Stimulated activated CD4-positive, alpha-beta T cell treated with anti-CD3 and anti-CD28 coated beads, Interleukin-2, amount 100 ng/mL, for 4 hours (primary cell): ENCODE data around the gene KLK6.

Source experiments
- DNase-seq: peaks from one replicate; pipeline ENCODE4 v3.0.0-alpha.2; 2020; ENCODE audit warnings: low read depth

The KLK6 gene

DNA sequence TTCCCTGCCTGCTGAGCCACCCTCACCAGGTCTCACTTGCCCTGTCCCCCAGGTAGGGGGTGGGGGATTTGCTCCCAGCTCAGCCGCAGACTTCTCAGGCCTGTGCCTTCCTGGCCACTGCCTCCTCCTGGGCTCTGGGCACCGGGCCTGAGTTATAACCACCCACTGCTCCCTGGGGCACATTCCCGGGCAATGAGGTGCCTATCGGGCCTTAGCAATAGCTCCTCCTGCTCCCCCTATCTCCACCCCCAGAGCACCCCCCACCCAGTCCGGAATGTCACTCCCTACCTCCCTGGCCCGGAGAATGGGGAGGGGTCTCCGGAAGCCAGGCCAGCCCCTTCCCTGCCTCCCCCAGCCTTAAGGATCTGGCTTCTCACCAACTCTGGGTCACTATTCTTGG, 16.5 kb downstream of the KLK6 start, which contains the start of gene KLK5:
KLK5 (minus strand) TSS at position 129 of the 400 bp plus-strand sequence. CDS start 381 bp downstream, outside the sequence.
- no peak for DNase-seq

DNA sequence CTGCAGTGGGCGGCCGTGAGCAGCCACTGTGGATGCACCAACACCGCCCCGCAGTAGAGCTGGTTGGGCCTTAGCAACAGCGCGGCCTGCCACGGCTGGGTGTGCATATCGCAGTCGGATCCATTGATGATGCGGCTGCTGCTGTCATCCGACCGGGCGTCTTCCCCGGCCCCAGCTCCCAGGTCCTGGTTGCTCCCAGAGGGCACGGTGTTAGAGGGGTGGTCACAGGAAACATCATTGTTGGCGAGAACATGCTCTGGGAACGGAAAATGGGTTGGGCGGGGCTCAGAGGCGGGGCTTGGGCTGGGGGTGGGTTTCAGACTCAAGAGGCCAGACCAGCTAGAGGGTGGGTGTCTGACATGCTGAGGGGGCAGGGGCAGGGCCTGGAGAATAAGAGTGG, 19.5 kb downstream of the KLK6 start:
- DNase-seq, result no peak

DNA sequence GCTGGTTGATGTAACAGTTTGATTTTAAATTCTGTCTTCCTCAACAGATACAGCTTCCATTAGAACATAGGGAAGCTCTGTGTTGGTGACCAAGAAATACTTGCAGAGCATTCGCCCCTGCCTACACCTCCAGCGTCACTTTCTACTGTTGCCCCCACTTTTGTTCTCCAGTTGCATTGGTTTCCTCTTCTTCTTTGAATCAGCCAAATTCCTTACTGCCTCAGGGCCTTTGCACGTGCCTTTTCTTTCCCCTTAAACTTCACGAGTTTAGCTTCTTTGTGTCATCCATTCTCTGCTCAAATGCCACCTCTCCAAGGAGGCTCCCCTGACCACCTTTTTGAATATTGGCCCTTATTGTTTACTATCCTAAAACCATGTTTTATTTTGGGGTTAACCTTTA, 22.3 kb downstream of the KLK6 start:
- DNase-seq, result no peak

DNA sequence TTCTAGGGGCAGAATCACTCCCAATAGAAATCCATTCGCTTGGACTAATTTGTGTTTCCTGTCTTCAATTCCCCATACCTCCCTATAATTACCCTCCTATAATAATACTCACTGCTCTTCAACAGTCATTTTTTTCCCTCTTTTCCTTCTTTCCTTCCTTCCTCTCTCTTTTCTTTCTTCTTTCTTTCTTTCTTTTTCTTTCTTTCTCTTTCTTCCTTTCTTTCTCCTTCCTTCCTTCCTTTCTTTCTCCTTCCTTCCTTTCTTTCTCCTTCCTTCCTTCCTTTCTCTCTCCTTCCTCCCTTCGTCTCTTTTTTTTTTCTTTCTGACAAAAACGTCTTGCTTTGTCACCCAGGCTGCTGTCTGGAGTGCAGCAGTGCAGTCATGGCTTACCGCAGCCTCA, 24.6 kb downstream of the KLK6 start:
- DNase-seq, result no peak

DNA sequence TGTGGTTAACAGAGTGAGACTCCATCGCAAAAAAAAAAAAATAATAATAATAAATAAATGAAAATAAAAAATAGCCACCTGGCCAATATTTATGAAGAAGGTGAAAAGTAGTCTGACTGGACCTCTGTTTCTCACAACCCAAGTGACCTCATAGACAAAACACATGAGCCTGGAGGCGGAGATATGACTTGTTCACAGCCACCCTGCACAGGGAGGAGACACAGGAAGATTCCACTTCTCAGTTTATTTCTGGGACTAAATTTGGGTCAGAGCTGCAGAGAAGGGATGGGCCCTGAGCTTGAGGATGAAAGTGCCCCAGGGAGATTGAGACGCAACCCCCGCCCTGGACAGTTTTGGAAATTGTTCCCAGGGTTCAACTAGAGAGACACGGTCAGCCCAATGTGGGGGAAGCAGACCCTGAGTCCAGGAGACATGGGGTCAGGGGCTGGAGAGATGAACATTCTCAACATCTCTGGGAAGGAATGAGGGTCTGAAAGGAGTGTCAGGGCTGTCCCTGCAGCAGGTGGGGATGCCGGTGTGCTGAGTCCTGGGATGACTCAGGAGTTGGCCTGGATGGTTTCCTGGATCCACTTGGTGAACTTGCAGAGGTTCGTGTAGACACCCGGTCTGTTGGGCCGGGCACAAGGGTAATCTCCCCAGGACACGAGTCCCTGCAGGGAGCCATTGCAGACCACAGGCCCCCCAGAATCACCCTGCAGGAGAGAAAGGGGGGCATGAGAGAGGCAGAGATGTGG, 26.1 kb downstream of the KLK6 start:
- DNase-seq, result no peak

DNA sequence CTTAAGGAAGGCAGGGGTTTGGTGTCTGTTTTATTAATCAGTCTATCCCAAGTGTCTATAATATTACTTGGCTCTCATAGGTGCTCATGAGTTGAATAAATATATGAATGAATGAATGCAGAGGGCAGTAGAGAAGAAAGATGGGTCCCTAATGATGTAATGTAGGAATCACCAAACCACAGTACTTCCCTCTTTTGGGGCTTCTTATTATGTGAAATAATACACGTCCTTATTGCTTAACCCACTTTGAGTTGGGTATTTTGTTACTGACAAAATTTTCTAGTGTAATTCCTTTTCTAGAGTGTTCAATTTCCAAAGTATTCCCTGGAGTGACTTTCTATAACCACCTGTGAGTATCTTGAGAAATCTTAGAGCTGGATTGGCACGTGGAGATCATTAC, 29.8 kb downstream of the KLK6 start:
- no peak for DNase-seq

DNA sequence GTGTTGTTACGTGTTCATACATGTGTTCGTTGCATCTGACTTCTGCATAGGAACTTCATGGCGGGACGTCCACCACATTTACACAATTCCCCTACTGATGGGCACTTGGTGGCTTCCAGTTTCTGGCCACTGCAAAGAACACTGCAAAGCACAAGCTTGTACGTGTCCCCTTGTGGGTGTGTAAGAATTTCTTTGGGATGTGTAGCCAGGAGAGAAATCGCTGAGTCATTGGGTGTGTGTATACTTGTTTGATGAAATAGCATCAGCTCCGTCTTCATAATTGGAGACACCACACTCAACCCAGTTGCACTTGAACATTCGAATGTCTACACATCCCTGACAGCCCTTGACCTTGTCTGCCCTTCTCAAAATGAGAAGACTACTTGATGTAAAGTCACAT, 35.8 kb downstream of the KLK6 start:
- DNase-seq, result no peak

DNA sequence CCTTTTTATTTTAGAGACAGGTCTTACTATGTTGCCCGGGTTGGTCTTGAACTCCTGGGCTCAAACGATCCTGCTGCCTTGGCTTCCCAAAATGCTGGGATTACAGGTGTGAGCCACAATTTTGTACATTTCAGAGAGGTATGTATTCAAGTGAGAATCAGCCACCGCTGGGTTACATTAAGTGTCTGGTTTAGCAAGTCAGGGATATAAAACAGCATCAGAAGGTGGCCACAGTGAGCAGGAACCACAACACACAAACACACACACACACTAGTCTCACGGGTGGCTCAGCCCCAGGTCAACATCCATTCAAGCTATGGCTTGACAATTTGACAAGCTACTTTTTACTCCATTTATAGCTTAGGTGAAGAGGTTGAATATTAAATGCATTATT, 36.7 kb downstream of the KLK6 start:
- DNase-seq, result no peak

DNA sequence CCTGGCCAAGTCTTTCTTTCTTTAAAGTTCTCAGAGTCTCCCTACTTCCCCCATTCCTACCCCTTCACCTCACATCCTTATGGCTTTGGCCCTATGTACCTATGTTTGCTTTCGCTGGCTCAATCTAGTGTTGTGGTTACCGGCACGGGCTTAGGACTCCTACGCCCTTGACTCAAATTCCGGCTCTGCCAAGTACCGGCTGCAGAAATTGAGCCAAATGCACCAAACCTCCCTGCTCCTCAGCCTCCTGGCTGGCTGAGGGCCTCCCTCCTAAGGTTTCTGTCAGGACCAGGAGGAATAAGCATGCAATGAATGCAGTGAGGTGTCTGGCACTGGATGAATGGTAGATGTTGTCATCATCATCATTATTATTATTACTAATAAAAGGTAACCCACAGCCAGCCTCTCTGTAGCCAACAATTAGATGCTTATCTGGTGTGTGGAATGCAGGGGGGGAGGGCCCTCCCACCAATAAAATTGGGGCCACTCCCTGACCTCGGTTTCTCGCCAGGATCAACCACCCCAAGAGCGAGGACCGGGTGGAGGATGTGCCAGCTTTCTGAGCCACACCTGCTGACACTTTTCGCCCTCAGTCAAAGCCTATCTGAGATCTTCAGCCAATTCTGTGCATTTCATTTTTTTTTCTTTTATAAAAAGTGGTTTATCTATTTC, 37.2 kb downstream of the KLK6 start:
- DNase-seq, result no peak

DNA sequence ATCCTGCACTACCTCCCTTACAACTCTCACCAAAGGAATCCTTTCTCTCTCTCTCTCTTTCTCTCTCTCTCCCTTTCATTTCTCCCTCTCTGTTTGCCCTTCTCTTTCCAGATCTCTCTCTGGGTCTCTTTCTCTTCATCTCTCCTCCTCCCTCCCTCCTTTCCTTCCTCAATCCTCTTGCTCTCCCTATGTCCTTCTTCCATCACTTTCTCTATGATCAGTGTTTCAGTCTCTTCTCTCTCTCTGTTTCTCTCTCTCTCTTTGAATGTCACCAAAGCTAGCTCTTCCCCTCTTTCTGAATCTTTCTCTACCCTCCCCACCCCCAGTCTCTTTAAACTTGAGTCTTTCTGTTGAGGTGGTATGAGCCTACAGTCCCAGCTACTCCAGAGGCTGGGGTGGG, 38.4 kb downstream of the KLK6 start:
- no peak for DNase-seq

DNA sequence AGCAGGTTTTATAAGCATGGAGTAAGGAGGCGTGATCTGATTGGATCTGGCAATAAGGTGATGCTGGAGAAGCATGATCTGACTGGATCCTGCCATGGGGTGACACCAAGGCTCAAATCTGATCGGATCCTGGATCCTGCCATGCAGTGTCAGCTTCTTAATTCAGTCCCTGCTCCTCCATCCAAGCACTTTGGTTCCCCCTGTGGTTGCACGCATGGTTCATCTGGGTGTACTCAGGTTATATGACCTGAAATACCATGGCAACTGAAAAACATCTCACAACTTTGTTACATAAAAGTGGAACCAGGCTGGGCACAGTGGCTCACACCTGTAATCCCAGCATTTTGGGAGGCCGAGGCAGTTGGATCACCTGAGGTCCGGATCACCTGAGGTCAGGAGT, 40.6 kb downstream of the KLK6 start:
- DNase-seq, result no peak

DNA sequence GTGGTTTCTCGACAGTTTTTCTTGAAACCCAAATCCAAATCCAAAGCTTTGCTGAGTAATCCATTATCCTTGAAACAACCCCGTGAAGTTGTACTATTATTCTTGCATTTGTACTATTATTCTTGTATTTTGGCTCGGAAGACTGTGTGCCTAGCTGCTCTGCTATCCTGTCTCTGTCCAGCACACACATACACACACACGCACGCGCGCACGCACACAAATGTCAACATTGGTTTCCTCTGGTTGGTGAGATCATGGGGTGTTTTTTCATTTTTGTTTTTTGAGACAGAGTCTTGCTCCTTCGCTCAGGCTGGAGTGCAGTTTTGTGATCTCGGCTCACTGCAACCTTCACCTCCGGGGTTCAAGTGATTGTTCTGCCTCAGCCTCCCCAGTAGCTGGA, 43.2 kb downstream of the KLK6 start:
- DNase-seq, result no peak

DNA sequence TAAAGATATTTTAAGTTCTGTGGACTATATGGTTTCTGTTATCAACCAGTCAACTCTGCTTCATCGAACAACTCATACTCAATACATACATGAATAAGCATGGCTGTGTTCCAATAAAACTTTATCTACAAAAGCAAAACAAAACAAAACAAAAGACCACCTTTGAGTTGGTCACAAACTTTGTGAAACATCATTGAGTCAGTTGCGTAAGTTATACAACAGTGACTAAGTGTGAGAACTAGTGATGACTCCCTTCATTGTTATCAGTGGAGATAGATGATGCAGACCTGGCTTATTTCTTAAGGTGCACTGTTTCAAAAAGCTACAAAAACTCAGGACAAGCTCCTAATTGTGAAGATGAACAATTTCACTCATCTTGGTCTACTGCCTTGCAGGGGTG, 43.7 kb downstream of the KLK6 start:
- DNase-seq, result no peak

DNA sequence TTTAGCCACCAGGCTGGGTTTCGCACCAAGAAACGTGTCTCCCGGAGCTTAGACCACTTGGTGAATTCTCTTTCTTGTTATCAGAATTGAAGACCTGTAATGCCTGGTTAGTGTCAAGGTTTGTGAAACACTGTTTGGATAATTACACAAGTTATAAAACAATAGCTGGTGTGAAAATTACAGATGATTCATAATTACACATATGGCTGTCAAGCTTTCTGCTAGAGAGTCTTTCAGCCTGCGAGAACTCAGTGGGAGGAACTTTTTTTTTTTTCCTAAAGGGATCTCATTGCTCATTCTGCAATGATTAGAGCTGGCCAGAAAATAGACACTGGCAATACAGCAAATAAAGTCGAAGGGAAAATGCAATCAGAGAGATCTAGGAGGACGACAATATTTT, 44.8 kb downstream of the KLK6 start:
- DNase-seq, result no peak

DNA sequence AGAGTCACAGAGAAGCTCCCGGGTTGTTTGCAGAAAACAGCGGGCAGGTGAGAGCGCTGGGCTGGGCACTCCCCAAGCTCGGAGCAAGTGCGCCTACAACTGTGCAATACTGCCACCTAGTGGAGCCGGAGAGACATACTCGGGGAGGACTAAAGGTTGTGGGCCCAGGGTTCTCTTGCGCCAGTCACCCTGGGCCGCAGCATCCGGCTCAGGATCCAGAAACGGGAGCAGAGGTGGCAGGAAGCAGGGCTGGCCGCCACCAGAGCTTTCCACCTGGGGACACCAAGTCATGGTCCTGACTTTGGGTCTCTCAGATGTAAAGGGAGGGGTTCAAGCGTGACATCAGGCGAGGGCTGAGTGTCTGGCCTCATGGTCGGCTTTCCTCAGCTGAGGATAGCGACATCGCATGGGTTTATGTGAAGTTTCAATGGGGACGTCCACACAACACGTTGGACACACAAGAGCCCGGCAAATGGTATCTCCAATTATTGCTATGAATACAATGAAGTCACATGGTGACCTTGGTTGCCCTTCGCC, 47.0 kb downstream of the KLK6 start:
- DNase-seq, result peak; percentile 72

DNA sequence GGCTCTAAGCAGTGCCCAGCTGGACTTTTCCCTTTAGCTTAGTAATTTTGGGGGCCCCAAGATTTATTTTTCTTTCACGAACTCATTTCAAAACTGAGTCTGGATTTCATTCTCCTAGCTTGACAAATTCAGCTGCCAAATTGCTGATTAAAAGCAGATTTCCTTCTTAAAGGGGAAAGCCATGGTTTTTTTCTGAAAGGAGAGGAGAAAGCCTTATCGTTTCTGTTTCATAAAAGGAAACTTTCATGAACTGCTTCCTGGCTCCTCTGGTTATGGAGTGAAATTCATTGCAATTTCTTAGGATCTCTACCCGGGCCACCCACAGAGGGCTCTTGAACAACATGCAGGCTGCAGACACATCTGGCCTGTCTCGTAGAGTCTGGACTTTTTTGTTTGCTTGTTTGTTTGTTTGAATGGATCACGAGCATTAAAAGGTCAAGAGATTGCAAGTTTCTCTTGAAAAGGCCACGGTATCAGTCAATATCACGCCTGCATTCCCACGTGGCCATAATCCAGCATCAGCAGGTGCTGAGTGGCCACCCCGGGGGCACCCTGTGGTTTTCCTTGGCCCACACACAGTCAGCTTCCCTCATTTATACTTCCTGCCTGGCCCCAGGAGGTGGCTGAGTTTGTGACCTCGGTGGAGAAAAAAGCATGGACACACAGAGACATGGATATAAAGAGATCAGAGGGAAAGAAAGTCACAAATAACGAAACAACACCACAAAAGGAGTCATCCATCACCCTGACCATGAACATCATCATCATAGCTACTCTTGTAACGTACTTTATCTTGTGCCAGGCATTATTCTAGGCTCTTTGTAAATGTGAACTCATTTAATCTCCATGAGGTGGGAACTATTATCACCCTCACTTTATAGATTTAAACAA, 47.7 kb downstream of the KLK6 start:
- DNase-seq, result no peak

DNA sequence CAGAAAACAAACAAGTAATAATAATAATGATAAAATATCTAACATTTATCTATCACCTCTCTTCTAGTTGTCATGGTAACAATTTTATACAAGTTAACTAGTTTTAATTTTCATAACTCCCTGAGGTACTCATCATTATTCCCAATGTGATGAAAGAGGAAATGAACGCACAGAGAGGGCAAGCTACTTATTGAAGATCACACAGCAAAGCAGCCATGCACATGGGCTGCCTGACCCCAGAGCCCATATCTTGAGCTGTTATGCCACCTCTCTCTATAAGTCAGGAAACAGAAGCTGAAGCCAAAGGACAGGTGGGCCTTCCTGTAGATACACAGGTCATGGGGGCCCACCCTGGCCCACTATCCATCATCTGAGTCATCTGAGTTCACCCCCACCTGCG, 53.3 kb downstream of the KLK6 start:
- DNase-seq, result no peak

DNA sequence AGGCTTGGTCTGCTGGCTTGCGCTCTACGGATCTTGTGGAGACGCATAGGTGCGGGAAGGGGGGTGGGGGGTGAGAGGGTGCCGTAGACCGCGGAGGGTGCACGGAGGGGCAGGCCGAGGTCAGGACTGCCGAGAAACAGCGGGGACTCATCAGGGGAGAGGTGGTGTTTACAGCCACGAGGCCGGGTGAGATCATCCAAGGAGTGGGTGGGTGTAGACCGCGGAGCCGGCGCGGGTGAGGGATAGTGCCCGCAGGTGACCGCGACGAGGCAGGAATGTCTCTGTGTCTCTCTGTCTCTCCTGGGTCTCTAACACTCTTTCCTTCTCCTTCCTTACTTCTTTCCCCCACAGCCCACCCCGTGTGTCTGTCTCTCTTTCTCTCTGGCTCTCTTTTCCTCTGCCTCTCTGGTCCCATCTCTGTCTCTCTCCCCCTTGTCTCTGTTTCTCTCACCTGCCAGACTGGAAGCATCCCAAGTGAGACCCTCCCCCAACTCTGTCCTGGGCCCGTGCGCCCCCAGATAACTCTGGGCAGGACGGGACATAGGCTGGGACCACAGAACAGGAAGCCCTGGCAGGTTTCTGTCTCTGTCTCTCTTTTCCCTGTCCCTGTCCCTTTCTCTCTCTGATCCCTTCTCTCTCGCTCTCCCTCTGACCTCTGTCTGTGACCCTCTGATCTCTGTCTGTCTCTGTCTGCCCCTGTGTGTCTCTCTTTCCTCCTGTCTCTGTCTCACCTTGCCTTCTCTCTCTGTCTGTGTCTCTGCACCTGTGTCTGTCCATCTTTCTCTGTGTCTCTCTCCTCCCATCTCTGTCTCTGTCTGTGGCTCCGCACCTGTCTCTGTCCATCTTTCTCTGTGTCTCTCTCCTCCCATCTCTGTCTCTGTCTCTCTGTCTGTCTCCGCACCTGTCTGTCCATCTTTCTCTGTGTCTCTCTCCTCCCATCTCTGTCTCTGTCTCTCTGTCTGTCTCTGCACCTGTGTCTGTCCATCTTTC, 56.4 kb downstream of the KLK6 start:
- no peak for DNase-seq

DNA sequence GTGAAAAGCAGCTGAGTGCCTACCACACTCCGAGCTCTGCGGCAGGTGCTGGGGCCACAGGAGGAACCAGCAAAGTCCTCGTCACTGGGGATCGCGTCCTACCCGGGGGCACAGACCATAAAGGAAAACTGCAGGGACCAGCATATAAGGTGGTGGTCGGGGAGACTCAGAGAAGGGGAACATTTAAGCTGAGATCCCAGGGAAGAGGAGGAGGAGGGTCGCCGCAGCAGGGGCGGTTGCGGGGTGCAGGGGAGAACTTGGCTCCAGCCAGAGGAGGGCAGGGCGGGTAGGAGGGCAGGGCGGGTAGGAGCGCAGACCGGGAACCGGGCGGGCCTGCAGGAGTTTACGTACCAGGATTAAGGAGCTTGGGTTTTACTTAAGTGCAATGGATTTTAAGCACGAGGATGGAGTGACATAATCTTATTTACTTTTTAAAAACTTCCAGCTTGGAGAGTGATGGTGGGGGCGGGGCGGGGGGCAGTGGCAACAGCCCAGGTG, 57.2 kb downstream of the KLK6 start:
- no peak for DNase-seq

DNA sequence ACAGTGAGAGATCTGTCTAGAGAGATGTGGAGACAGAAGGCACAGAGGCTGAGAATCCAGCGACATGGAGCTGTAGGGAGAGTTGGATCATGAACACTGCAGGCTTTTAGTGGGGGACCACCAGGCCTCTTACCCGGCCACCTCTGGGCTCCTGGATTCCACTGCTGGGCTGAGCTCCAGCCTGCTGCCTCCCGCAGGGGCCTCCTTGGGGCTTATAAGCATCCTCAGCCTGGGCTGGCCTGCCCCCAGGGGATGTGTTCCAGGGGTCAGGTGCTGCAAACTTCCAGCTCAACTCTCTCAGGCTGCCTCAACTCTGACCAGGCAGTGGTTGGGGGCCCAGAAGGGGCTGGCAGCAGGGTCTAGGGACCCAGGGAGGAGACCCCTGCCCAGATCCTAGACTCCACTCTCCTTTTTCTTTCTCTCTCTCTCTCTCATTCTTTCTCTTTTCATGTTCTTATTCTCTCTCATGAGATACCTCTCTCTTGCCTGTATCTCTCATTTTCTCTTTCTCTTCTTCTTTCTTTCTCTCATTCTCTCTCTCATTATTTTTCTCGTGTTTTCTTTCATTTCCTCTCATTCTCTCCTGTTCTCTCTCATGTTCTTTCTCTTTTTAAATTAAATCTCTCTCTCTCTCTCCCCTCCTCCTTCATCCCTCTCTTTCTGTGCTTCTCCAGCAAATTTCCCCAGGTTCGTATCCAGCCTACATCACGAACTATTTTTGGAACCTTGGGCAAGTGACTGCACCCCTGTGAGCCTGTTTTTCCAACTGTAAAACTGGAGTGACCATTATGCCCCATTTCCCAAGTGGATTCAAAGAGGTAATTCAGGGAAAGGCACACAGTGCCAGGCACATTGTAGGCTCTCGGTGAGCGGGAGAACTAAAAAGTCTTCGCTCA, 57.9 kb downstream of the KLK6 start, which contains the start of gene KLK4:
KLK4 (minus strand) TSS at position 190 of the 896 bp plus-strand sequence. CDS start 657 bp downstream, outside the sequence.
- no peak for DNase-seq
